HCT116 (cell line): Measurements from ENCODE around the gene PBX1. TPM values are rescaled to one million over a fixed set of nuclear protein-coding genes. Genes with fewer than 3 reads are reported as not detected.

Source experiments
- ATAC-seq: fragments of 200-7000 bp; cut with Tn5 transposase; 2 replicates; pipeline ENCODE4 v1.9.1; 2020; ENCODE audit warnings: mild to moderate bottlenecking, moderate library complexity
- BruUV-seq: library from RNA; stranded (reverse); fragments of 400-500 nt; replicated peaks from 2 replicates; lab custom pipeline; 2021; lab: Mats Ljungman, UMichigan
- CTCF ChIA-PET: fragments of 300-600 bp; sonication (Branson Sonifier 250); formaldehyde crosslinking; loops from one replicate; lab custom pipeline; 2021; ENCODE audit warnings: antibody characterized with exemption; lab: Charles Lee
- POLR2A ChIA-PET: fragments of 300-600, 350-600 bp; sonication (Branson Sonifier 250); formaldehyde crosslinking; loops from one replicate; lab custom pipeline; 2021; ENCODE audit warnings: antibody characterized with exemption; lab: Charles Lee
- RAD21 ChIA-PET, 2 experiments: fragments of 300-600 bp; sonication (Branson Sonifier 250); formaldehyde crosslinking; loops; one replicate each; lab custom pipeline; 2023; ENCODE audit warnings: low total read pairs in 2 of 2; ENCODE audit not compliant: uncharacterized antibody in 2 of 2, unreplicated experiment in 2 of 2, low non-redundant PET in 1 of 2; lab: Charles Lee
- DNase-seq: peaks from one replicate; pipeline ENCODE4 v3.0.0-alpha.2; 2010; ENCODE audit warnings: low read depth, low spot score
- H2AFZ ChIP-seq: fragments of 200-600 bp; shearing (Covaris generic), sonication (generic); 2 replicates; pipeline ENCODE4 v1.6.1; 2017; ENCODE audit warnings: low read depth, mixed run types, mixed read lengths, antibody characterized with exemption, low read length; ENCODE audit not compliant: poor library complexity, severe bottlenecking
- H3K27ac ChIP-seq: 2 replicates; pipeline ENCODE4 v1.5.1; 2012; ENCODE audit warnings: low read depth, low read length
- H3K27me3 ChIP-seq: fragments of 200-600 bp; sonication (generic); 2 replicates; pipeline ENCODE4 v1.6.1; 2016; ENCODE audit warnings: mixed run types, low read length, mixed read lengths; ENCODE audit not compliant: insufficient read depth
- H3K36me3 ChIP-seq, 2 experiments: fragments of 200-500 bp in 1 of 2; fragments of 200-600 bp in 1 of 2; sonication (Bioruptor generic) in 1 of 2; sonication (generic) in 1 of 2; 2 replicates each; pipeline versions ENCODE4 v1.5.1 to v1.6.1; 2014 to 2016; ENCODE audit warnings: low read length in 2 of 2, inconsistent platforms in 1 of 2, mixed read lengths in 1 of 2, mixed run types in 1 of 2; ENCODE audit not compliant: insufficient read depth in 2 of 2, control insufficient read depth in 1 of 2
- H3K4me1 ChIP-seq, 2 experiments: fragments of 200-600 bp in 1 of 2; sonication (generic) in 1 of 2; 2 replicates each; pipeline versions ENCODE4 v1.5.1 to v1.6.1; 2012 to 2017; ENCODE audit warnings: low read length in 2 of 2, inconsistent platforms in 1 of 2, mild to moderate bottlenecking in 1 of 2, mixed read lengths in 1 of 2, mixed run types in 1 of 2, moderate library complexity in 1 of 2; ENCODE audit not compliant: insufficient read depth in 2 of 2, control insufficient read depth in 1 of 2
- H3K4me2 ChIP-seq: fragments of 200-600 bp; sonication (generic); 2 replicates; pipeline ENCODE4 v1.6.1; 2017; ENCODE audit warnings: mixed run types, low read length, mixed read lengths
- H3K4me3 ChIP-seq, 2 experiments: fragments of 200-600 bp in 1 of 2; sonication (generic) in 1 of 2; replicated peaks in 1 of 2; 2 replicates each; pipeline ENCODE4 v1.5.1; 2011 to 2016; ENCODE audit warnings: low read length in 2 of 2, control low read depth in 1 of 2, low read depth in 1 of 2, mild to moderate bottlenecking in 1 of 2, mixed read lengths in 1 of 2, mixed run types in 1 of 2
- H3K79me2 ChIP-seq: fragments of 200-600 bp; sonication (generic); 2 replicates; pipeline ENCODE4 v1.6.1; 2017; ENCODE audit warnings: mild to moderate bottlenecking, mixed run types, low read length, moderate library complexity, mixed read lengths; ENCODE audit not compliant: insufficient read depth
- H3K9ac ChIP-seq: fragments of 200-600 bp; sonication (generic); 2 replicates; pipeline ENCODE4 v1.6.1; 2016; ENCODE audit warnings: low read length, mixed read lengths
- H3K9me2 ChIP-seq: fragments of 200-600 bp; sonication (generic), shearing (Covaris generic); 2 replicates; pipeline ENCODE4 v1.6.1; 2017; ENCODE audit warnings: mixed run types, mild to moderate bottlenecking, moderate library complexity; ENCODE audit not compliant: insufficient read depth
- H3K9me3 ChIP-seq, 2 experiments: fragments of 200-500 bp in 1 of 2; fragments of 200-600 bp in 1 of 2; sonication (Bioruptor generic) in 1 of 2; sonication (generic) in 1 of 2; 2 replicates each; pipeline ENCODE4 v1.6.1; 2014 to 2017; ENCODE audit warnings: low read length in 2 of 2, mixed read lengths in 2 of 2, inconsistent platforms in 1 of 2, low read depth in 1 of 2, mild to moderate bottlenecking in 1 of 2, mixed run types in 1 of 2, moderate library complexity in 1 of 2; ENCODE audit not compliant: control insufficient read depth in 1 of 2, insufficient read depth in 1 of 2
- H4K20me1 ChIP-seq: fragments of 200-600 bp; sonication (generic), shearing (Covaris generic); 2 replicates; pipeline ENCODE4 v1.6.1; 2017; ENCODE audit warnings: mixed run types, mild to moderate bottlenecking, moderate library complexity; ENCODE audit not compliant: insufficient read depth
- CBX3 ChIP-seq: IDR thresholded peaks from 2 replicates; pipeline ENCODE4 v1.6.1; 2012; ENCODE audit warnings: low read depth
- CEBPB ChIP-seq: IDR thresholded peaks from 2 replicates; pipeline ENCODE4 v1.6.1; 2012; ENCODE audit warnings: low read depth
- EGR1 ChIP-seq: IDR thresholded peaks from 2 replicates; pipeline ENCODE4 v1.6.1; 2012; ENCODE audit warnings: low read depth
- ELF1 ChIP-seq: IDR thresholded peaks from 2 replicates; pipeline ENCODE4 v1.6.1; 2012; ENCODE audit warnings: low read depth, borderline replicate concordance
- FOSL1 ChIP-seq: IDR thresholded peaks from 2 replicates; pipeline ENCODE4 v1.6.1; 2012; ENCODE audit warnings: low read depth
- JUND ChIP-seq: IDR thresholded peaks from 2 replicates; pipeline ENCODE4 v1.6.1; 2012
- MAX ChIP-seq: IDR thresholded peaks from 2 replicates; pipeline ENCODE4 v1.6.1; 2012
- POLR2A ChIP-seq: IDR thresholded peaks from 2 replicates; pipeline ENCODE4 v1.7.0; 2011; ENCODE audit warnings: borderline replicate concordance; ENCODE audit not compliant: insufficient read depth, insufficient read length; ENCODE audit errors: extremely low read depth
- POLR2AphosphoS5 ChIP-seq: IDR thresholded peaks from 2 replicates; pipeline ENCODE4 v1.6.1; 2011; ENCODE audit warnings: mild to moderate bottlenecking, low read depth, low read length, moderate library complexity
- RAD21 ChIP-seq: IDR thresholded peaks from 2 replicates; pipeline ENCODE4 v1.6.1; 2012; ENCODE audit warnings: low read depth, mild to moderate bottlenecking
- SP1 ChIP-seq: IDR thresholded peaks from 2 replicates; pipeline ENCODE4 v1.6.1; 2012; ENCODE audit warnings: low read depth
- SRF ChIP-seq: IDR thresholded peaks from 2 replicates; pipeline ENCODE4 v1.6.1; 2012; ENCODE audit warnings: low read depth
- YY1 ChIP-seq: IDR thresholded peaks from 2 replicates; pipeline ENCODE4 v1.6.1; 2011; ENCODE audit warnings: low read length, low read depth, moderate library complexity, mild to moderate bottlenecking; ENCODE audit not compliant: insufficient replicate concordance; ENCODE audit errors: extremely low read depth
- ZNF274 ChIP-seq: fragments of 200-500 bp; sonication (Bioruptor generic); IDR thresholded peaks from 2 replicates; pipeline ENCODE4 v1.6.1; 2014; ENCODE audit warnings: mild to moderate bottlenecking, low read depth, low read length, inconsistent platforms
- intact Hi-C: fragments of 100-400 bp; cut with micrococcal nuclease; formaldehyde crosslinking; loops from 2 replicates; pipeline ENCODE4 v1.10.0; 2022
- total RNA-seq: library from RNA; stranded (reverse); gene quantifications from one replicate; pipeline ENCODE4 v1.2.1, GENCODE V29; 2021; ENCODE audit not compliant: unreplicated experiment
- TF ChIP-seq, protein P1 (sequence below): IDR thresholded peaks from 2 replicates; pipeline ENCODE4 v1.6.1; 2012; ENCODE audit warnings: low read depth

The PBX1 gene
- total RNA-seq, 1 experiment from 2014 or later, result 29.6 TPM

DNA sequence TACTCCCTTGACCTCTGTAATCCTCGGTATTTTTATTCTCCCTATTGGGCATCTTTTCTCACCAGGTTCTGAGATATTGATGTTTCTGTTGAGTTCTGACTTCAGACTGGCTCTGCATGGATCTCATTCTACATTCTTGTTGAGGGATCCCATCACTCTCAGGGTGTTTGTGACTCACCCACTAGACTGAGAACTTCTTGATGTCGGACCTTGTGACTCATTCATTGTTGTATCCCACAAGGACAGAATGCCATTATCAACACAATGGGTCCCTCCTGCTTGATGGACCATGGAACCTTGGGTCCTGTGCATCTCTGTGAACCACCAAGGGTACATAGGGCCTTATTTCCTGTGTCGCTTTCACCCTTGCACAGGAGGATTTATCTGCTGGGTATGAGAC, 174.1 kb downstream of the PBX1 start:
- ChIA-PET CTCF (no interaction called here), POLR2A (no interaction called here), RAD21 (no interaction called here)
- intact Hi-C loops, result no loop called here
- Histone ChIP-seq H3K9me2 (no peaks in the 10 kb centered on the region), H3K4me2 (peak overlapping the region; percentile 30), H3K79me2 (no peaks in the 10 kb centered on the region), H4K20me1 (no peaks in the 10 kb centered on the region), H3K27ac (no peak overlapping the region), H3K9me3 (no peaks in the 10 kb centered on the region), H2AFZ (no peak overlapping the region), H3K4me1 (peaks cover 11 to 18% of the 10 kb centered on the region in 2 experiments; a peak in 3 of 4 replicates), H3K27me3 (no peaks in the 10 kb centered on the region), H3K9ac (no peak overlapping the region), H3K36me3 (no peaks in the 10 kb centered on the region), H3K4me3 (no peak overlapping the region)
- TF ChIP-seq ZNF274, result no peak
- peak; percentile 69; the same call in 1 of the 2 replicates for TF ChIP-seq CBX3
- peak; percentile 49 for TF ChIP-seq JUND
- no peak for TF ChIP-seq ELF1
- peak; percentile 60 for TF ChIP-seq YY1
- peak; percentile 37 for TF ChIP-seq SP1
- TF ChIP-seq SRF, result no peak
- TF ChIP-seq MAX, result peak; percentile 39
- TF ChIP-seq FOSL1, result peak; percentile 65
- ATAC-seq, result peak; percentile 88
- BruUV-seq, result no TSS peak
- DNase-seq, result peak; percentile 32

DNA sequence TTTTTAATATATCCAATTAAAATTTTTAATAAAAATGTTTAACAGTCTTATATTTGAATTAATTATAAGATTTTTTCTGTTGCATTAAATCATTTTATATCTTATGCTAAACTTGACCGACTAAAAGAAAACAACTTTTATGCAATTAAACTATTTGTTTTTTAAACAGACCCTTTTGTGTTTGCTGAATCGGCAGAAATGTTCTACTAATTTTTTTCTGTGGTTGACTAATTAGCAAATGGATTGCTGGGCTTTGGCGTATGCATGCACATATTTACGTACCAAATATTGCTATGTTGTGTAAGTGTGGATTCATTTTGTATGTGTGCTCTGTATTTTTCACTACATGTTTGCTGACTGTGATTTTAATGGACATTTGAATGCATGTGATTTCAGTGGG, 174.8 kb downstream of the PBX1 start:
- intact Hi-C loops, result no loop called here
- no peak for TF ChIP-seq CBX3
- TF ChIP-seq, protein P1, sequence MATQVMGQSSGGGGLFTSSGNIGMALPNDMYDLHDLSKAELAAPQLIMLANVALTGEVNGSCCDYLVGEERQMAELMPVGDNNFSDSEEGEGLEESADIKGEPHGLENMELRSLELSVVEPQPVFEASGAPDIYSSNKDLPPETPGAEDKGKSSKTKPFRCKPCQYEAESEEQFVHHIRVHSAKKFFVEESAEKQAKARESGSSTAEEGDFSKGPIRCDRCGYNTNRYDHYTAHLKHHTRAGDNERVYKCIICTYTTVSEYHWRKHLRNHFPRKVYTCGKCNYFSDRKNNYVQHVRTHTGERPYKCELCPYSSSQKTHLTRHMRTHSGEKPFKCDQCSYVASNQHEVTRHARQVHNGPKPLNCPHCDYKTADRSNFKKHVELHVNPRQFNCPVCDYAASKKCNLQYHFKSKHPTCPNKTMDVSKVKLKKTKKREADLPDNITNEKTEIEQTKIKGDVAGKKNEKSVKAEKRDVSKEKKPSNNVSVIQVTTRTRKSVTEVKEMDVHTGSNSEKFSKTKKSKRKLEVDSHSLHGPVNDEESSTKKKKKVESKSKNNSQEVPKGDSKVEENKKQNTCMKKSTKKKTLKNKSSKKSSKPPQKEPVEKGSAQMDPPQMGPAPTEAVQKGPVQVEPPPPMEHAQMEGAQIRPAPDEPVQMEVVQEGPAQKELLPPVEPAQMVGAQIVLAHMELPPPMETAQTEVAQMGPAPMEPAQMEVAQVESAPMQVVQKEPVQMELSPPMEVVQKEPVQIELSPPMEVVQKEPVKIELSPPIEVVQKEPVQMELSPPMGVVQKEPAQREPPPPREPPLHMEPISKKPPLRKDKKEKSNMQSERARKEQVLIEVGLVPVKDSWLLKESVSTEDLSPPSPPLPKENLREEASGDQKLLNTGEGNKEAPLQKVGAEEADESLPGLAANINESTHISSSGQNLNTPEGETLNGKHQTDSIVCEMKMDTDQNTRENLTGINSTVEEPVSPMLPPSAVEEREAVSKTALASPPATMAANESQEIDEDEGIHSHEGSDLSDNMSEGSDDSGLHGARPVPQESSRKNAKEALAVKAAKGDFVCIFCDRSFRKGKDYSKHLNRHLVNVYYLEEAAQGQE, result no peak
- TF ChIP-seq EGR1, result no peak
- no peak for TF ChIP-seq RAD21
- TF ChIP-seq CEBPB, result no peak
- TF ChIP-seq POLR2A, result no peak
- no peak for TF ChIP-seq POLR2AphosphoS5
- no peak overlapping the region for H3K9ac ChIP-seq
- no peak overlapping the region for H3K4me2 ChIP-seq
- no peaks in the 10 kb centered on the region for H3K79me2 ChIP-seq
- no peak overlapping the region for H3K27ac ChIP-seq
- ChIA-PET CTCF (no interaction called here), POLR2A (no interaction called here), RAD21 (no interaction called here)
- H2AFZ ChIP-seq, result no peak overlapping the region
- ATAC-seq (no peak), DNase-seq (no peak)
- H3K4me1 ChIP-seq, result peaks cover 11 to 18% of the 10 kb centered on the region in 2 experiments; a peak in 3 of 4 replicates
- H3K9me3 ChIP-seq, result no peaks in the 10 kb centered on the region
- no peaks in the 10 kb centered on the region for H3K36me3 ChIP-seq
- H3K9me2 ChIP-seq, result no peaks in the 10 kb centered on the region
- H4K20me1 ChIP-seq, result no peaks in the 10 kb centered on the region
- no peak overlapping the region for H3K4me3 ChIP-seq
- H3K27me3 ChIP-seq, result no peaks in the 10 kb centered on the region
- no TSS peak for BruUV-seq
